Stimulated activated CD8-positive, alpha-beta memory T cell treated with anti-CD3 and anti-CD28 coated beads, Interleukin-12 subunit alpha, Interleukin-12 subunit beta, amount 100 ng/mL, for 4 hours (primary cell): ENCODE measurements around the gene IFNA21.
"Not testable (repeated sequence)": the region's sequence is repeated elsewhere in the genome, so short reads cannot be mapped to it uniquely, and the experiment has no call there.

ENCODE experiments used
- DNase-seq: peaks from one replicate; pipeline ENCODE4 v3.0.0-alpha.2; 2020; ENCODE audit warnings: low read depth

Gene IFNA21

DNA sequence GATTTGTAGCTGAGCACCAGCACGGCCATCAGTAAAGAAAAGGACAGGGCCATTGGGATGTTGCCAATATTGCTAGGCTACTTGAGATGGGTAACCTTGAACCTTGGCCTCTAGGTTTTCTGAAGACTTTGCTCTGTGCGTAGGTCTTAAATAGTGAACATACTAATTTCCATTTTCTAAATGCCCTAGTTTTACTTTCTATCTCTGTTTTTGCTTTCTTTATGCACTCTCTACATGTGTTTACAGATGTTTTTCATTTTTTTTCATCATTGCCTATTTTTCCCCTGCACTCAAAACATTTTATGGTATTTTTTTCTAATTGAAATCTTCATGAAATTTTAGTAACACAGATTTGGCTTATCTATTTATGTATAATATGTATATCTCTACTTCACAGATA, at the start of gene IFNA21:
TSS of gene IFNA21 (minus strand) at position 101 of the 400 bp plus-strand sequence. CDS start at position 53, 48 bp downstream.
- DNase-seq, result not testable (repeated sequence)

DNA sequence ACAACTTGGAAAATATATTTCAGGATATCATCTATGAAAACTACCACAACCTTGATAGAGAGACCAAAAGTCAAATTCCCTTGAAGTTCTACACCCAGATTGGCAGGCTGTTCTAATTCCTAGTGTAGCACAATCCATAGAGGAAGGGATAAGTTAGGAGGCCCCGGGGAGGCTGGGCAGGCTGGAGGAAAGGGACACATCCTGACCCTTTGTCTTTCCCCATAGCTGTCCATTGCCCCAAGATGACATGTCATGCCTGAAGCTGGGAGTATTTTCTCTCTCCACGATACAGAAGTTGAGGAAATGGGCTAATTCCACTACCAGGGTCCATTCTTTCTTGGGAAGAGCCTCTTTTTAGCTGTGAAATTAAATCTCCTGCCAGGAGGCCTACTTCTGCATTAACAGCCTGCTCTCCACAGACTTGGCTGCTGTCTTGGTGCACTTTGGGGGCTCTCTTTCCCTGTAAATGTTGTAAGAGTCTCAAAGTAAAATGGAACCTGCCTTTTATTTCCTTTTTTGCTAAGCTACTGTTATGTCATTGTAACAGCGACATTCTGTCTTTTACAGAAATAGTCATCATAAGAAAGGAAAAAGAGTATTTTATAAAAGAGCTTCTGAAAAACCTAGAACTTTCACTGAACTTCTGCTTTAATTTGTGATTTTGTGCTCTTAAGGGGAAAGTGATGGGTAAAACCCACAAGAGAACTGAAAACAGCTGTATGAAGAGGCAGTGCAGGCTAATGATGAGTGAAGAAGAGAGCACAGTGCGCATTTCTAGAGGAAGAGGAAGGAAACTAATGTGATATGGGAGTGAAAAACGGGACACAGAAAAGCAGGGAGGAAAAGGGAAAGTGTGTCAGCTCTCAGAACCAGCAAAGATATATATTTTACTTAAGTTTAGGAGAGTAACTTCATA, 47.2 kb upstream of the IFNA21 start:
- not testable (repeated sequence) for DNase-seq

DNA sequence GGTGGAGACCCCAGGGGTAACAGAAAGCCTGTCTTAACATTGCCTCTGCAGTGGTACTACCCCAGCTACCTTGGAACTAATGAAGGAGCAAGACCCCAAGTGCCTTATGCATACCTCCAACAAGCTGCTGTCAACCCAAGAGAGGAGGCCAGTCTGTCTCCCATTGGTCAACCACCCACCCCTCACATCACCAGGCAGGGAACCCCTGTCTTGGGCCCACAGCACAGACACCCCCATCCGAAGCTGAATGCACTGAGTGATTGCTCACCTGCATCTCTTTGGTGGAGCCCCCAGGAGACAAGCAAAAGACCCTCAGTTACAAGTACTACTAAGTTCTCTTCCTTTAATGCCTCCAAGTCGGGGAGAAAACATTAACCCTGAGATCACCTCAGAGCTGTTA, 45.7 kb upstream of the IFNA21 start:
- DNase-seq, result not testable (repeated sequence)

DNA sequence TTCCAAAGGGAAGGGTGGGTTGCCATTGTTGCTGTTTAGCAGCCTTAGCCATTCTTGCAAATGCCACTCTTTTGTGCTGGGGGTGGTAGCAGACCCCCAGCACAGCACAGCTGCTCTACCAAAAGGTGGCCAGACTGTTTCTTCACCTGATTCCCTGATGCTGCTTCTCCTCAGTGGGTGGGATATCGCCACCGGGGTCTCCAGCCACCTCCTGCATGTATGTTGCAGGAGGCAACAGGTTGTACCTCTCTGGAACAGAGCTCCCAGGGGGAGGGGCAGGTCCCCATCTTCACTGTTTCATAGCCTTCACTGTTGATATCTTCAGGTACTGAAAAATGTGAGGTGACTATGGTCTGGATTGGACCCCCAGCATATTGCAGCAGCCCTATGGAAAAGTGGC, 44.3 kb upstream of the IFNA21 start:
- not testable (repeated sequence) for DNase-seq

DNA sequence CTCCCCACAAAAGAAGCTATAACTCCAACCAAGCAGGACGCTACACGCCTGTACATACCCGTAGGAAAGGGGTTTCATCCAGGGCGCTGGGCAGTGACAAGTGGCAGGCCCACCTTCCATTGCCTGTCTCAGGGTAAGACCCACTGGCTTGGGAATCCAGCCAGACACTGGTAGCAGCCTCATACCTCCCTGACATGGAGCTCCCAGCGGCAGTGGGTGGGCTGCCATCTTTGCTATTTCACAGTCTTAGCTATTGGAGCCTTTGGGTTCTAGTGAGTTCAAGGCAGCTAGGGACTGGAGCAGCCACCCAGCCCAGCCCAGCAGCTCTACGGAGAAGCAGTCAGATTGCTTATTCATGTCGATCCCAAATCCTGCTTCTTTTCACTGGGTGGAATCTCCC, 43.9 kb upstream of the IFNA21 start:
- no peak for DNase-seq

DNA sequence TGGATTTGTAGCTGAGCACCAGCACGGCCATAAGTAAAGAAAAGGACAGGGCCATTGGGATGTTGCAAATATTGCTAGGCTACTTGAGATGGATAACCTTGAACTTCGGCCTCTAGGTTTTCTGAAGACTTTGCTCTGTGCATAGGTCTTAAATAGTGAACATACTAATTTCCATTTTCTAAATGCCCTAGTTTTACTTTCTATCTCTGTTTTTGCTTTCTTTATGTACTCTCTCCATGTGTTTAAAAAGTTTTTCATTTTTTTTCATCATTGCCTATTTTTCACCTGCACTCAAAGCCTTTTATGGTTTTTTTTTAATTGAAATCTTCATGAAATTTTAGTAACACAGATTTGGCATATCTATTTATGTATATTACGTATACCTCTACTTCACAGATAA, 40.6 kb upstream of the IFNA21 start, which contains the start of gene IFNA10:
TSS of gene IFNA10 (minus strand) at position 101 of the 400 bp plus-strand sequence. CDS start at position 55, 46 bp downstream.
- not testable (repeated sequence) for DNase-seq

DNA sequence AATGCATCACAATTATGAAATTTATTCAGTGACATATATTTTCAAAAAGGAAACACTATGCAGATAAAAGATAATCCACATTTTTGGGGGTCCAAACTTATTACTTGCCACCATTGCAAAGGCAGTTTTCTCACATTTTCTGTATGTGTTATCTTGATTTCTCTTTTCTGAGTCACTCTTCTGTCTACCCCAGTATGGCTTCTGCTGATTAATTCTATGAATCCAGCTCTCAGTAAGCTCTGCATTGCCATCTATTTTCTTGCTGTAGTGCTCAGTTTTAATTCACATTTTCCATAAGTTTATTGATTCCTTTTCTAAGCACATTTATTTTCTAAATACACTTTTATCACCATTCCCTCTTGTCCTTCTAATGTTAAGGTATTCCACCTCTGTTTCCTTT, 38.7 kb upstream of the IFNA21 start:
- DNase-seq, result no peak

DNA sequence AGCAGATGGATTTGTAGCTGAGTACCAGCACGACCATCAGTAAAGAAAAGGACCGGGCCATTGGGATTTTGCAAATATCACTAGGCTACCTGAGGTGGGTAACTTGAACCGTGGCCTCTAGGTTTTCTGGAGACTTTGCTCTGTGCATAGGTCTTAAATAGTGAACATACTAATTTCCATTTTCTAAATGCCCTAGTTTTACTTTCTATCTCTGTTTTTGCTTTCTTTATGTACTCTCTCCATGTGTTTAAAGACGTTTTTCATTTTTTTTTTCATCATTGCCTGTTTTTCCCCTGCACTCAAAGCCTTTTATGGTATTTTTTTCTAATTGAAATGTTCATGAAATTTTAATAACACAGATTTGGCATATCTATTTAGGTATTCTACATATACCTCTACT, 35.6 kb upstream of the IFNA21 start, which contains the start of gene IFNA7:
TSS of gene IFNA7 (minus strand) at position 101 of the 400 bp plus-strand sequence. CDS start at position 61, 40 bp downstream.
- not testable (repeated sequence) for DNase-seq

DNA sequence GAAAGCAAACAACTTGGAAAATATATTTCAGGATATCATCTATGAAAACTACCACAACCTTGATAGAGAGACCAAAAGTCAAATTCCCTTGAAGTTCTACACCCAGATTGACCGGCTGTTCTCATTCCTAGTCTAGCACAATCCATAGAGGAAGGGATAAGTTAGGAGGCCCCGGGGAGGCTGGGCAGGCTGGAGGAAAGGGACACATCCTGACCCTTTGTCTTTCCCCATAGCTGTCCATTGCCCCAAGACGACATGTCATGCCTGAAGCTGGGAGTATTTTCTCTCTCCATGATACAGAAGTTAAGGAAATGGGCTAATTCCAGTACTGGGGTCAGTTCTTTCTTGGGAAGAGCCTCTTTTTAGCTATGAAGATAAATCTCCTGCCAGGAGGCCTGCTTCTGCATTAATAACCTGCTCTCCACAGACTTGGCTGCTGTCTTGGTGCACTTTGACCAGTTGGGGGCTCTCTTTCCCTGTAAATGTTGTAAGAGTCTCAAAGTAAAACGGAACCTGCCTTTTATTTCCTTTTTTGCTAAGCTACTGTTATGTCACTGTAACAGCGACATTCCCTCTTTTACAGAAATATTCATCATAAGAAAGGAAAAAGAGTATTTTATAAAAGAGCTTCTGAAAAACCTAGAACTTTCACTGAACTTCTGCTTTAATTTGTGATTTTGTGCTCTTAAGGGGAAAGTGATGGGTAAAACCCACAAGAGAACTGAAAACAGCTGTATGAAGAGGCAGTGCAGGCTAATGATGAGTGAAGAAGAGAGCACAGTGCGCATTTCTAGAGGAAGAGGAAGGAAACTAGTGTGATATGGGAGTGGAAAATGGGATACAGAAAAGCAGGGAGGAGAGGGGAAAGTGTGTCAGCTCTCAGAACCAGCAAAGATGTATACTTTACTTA, 28.7 kb upstream of the IFNA21 start:
- not testable (repeated sequence) for DNase-seq

DNA sequence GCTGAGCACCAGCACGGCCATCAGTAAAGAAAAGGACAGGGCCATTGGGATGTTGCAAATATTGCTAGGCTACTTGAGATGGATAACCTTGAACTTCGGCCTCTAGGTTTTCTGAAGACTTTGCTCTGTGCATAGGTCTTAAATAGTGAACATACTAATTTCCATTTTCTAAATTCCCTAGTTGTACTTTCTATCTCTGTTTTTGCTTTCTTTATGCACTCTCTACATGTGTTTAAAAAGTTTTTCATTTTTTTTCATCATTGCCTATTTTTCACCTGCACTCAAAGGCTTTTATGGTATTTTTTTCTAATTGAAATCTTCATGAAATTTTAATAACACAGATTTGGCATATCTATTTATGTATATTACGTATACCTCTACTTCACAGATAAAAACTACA, 21.0 kb upstream of the IFNA21 start, which contains the start of gene IFNA4:
TSS of gene IFNA4 (minus strand) at position 101 of the 400 bp plus-strand sequence. CDS start at position 45, 56 bp downstream.
- not testable (repeated sequence) for DNase-seq

DNA sequence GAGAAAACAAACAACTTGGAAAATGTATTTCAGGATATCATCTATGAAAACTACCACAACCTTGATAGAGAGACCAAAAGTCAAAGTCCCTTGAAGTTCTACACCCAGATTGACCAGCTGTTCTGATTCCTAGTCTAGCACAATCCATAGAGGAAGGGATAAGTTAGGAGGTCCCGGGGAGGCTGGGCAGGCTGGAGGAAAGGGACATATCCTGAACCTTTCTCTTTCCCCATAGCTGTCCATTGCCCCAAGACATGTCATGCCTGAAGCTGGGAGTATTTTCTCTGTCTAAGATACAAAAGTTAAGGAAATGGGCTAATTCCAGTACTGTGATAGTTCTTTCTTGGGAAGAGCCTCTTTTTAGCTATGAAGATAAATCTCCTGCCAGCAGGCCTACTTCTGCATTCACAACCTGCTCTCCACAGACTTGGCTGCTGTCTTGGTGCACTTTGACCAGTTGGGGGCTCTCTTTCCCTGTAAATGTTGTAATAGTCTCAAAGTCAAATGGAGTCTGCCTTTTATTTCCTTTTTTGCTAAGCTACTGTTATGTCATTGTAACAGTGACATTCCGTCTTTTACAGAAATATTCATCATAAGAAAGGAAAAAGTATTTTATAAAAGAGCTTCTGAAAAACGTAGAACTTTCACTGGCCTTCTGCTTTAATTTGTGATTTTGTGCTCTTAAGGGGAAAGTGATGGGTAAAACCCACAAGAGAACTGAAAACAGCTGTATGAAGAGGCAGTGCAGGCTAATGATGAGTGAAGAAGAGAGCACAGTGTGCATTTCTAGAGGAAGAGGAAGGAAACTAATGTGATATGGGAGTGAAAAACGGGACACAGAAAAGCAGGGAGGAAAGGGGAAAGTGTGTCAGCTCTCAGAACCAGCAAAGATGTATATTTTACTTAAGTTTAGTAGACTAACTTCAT, 16.6 kb upstream of the IFNA21 start:
- DNase-seq, result not testable (repeated sequence)

DNA sequence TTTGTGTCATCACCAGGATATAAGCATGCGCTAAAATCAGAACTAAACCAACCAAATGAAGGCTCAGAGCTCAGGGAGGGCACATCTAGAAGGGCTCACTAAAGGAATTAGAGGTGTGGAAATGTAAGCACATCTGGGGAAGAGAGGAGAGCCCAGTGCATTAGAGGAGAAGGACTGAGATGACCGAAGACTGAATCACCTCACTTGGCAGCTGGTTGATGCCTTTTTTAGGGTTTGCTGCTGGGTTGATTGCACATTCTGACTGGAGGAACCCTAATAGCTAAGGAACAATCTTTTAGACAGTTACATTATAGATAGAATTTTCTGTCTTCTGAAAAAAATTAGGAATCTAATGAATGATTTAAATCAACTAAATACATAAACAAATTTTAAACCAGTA, 8.2 kb upstream of the IFNA21 start:
- no peak for DNase-seq

DNA sequence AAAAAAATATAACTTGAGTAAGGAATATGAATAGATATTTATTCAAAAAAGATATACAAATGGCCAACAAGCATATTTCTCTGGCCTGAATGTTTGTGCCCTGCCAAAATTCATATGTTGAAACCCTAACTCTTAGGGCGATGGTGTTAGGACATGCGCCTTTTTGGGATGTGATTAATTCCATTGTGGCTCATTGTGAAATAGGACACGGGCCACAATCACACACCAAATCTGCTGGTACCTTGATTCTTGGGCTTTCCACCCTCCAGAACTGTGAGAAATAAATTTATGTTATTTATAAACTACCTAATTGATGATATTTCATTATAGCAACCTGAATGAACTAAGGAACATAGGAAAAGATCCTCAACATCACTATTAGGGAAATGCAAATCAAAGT, 5.7 kb upstream of the IFNA21 start:
- DNase-seq, result no peak

DNA sequence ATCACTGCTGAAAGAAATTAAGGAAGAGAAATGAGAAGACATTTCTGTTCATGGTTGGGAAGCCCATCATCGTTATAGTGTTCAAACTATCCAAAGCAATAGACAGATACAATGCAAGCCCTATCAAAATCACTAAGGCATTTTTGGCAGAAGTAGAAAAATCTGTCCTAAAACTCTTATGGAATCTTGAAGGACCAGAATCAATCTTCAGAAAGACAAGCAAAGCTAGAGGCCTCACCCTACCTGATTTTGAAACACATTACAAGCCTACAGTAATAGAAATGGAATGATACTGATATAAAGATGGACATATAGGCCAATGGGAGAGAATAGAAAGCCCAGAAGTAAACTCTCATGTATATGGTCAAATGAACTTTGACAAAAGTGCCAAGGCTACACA, 4.9 kb upstream of the IFNA21 start:
- no peak for DNase-seq

DNA sequence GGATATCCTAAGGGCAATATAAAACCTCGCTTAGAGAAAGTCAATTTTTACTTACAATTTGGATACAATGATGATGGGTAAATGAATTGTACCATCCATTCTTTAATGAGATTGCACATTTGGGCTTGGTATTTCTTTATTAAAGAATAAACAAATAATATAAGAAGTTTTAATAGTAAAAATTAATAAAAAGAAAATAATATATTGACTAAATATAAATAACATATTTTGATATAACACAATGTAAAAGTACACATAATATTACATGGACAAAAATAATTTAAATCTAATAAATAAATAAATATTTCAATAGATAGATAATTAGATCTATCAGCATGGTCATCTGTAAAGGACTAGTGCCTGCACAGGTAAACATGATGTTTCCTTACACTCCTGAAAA, 944 bp downstream of the IFNA21 start:
- no peak for DNase-seq

DNA sequence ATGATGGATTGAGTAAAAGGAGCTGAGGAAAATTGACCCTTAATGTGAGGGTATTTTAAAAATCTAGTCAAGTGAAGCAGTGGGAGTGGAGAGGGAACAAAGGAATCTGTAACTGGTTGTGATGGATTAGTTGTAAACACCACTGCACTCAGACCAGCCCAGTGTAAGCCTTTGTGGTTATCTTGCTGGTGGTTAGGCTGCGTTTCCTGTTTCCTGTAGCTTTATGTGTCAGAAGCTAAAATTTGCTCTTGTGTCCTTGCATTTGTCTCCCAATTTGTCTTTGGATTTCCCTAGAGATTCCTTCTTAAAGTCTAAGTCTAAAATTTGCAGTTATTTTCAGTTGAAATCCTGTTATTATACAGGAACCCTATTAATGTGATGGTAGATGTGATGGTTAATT, 6.3 kb downstream of the IFNA21 start:
- DNase-seq, result no peak

DNA sequence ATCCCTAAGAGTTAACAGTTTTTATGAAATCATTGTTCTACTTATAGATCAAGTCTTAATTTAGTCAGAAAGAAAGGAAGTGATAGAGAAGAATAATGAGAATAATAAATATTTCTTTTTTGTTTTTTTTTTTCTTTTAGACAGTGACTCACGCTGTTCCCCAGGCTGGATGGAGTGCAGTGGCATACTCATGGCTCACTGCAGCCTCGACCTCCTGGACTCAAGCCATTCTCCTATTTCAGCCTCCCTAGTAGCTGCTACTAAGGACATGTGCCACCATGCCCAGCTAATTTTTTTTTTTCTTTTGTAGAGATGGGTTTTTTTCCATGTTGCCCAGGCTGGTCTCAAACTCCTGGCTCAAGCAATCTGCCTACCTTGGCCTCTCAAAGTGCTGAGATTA, 11.0 kb downstream of the IFNA21 start:
- no peak for DNase-seq

DNA sequence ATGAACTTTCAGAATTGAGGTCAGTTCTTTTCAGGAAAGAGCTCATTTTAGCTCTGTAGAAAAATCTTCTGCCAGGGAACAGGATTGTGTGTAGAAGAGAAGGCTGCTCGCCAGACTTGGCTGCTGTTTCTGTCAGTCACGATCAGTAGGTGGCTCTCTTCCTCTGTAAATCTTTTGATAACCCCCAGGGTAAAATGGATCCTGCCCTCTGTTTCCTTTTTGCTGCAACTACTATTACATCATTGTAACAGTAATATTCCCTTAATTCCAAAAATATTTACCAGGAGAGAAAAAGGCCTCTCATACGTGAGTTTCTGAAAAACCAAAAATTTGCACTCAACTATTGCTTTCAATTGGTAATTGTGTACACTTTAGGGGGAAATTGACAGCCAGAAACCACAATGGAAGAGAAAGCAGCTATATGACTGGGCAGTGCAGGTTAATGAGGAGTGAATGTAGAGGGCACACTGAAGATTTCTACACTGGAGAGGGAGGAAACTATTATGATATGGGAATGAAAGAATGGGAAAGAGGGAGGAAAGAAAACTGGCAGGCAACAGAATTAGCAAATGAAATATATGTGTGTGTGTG, 12.3 kb downstream of the IFNA21 start:
- DNase-seq, result no peak

DNA sequence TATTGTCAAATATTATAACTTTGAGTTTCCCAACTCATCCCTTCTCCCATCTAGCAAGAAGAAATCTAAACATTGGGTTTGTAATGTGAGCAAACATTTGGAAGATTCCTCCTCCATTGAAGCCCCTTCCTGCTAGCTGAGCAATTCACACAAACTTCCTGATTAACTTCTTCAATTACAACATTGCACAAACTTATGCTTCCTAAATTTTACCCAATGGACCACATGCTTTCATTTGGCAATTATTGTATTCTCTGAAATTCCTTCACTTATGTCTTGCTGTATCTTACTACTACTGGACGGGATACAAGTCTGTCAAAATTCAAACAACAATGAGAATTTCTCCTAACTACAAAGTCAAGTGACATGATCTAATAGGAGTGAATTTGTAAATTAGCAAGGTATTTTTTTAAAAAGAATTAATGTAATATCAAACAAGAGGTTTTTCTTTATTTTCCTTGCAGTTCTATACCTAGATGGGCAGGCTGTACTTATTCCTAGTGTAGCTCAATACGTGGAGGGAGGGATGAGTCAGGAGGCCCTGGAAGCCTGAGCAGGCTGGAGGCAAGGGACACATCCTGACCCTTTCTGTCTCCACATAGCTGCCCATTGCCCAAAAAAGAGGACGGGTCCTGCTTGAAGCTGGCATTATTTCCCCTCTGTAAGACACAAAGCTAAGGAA, 13.0 kb downstream of the IFNA21 start:
- no peak for DNase-seq

DNA sequence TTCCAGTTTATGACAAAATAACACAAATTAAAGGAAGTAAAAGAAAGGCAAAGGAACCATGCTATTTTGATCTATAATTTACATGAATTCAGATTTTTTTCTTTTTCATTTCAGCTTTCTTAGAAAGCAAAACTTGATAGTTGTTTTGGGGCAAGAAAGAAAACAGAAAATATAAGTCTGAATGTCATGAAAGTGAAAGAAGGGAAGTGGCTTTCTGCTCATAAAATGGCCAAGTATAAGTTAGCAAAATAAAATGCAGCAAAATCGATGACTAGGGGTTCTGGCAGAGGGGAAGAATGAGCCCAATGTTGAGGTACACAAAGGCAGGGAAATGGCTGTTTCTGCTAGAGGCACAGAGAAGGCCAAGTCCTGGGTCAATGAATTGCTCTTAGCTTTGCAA, 21.9 kb downstream of the IFNA21 start:
- DNase-seq, result no peak
